Natural killer cell (primary cell): ENCODE results near the gene TMED6. TPM values are rescaled to one million over a fixed set of nuclear protein-coding genes. Genes with fewer than 3 reads are reported as not detected.

Experiments used
- ATAC-seq, 3 donors: fragments of 150-1000 bp in 2 of 3; fragments of 200-7000 bp in 1 of 3; cut with Tn5 transposase; 1 replicate in 1 of 3; 2 replicates in 2 of 3; pipeline ENCODE4 v1.10.0; 2021; ENCODE audit warnings: mild to moderate bottlenecking in 2 of 3, moderate library complexity in 2 of 3
- DNase-seq, 2 donors: peaks; one replicate each; pipeline versions ENCODE4 v3.0.0 to v3.0.0-alpha.2; 2013 to 2021; ENCODE audit warnings: mixed read lengths in 1 of 2
- H3K27ac ChIP-seq: one replicate; pipeline ENCODE4 v1.5.1; 2013; ENCODE audit warnings: mild to moderate bottlenecking, low read length
- H3K27me3 ChIP-seq: one replicate; pipeline ENCODE4 v1.6.1; 2013; ENCODE audit warnings: low read length; ENCODE audit not compliant: control insufficient read depth, insufficient read depth
- H3K36me3 ChIP-seq: one replicate; pipeline ENCODE4 v1.6.1; 2013; ENCODE audit warnings: low read length; ENCODE audit not compliant: control insufficient read depth, insufficient read depth
- H3K4me1 ChIP-seq: one replicate; pipeline ENCODE4 v1.6.1; 2013; ENCODE audit warnings: low read length; ENCODE audit not compliant: control insufficient read depth, insufficient read depth
- H3K4me3 ChIP-seq: one replicate; pipeline ENCODE4 v1.5.1; 2013; ENCODE audit warnings: low read length
- H3K9me3 ChIP-seq: one replicate; pipeline ENCODE4 v1.6.1; 2013; ENCODE audit warnings: low read length; ENCODE audit not compliant: control insufficient read depth, insufficient read depth
- H3K27ac Mint-ChIP-seq, 2 donors: one replicate each; pipeline ENCODE4 v1.8.0; 2022; ENCODE audit warnings: mild to moderate bottlenecking in 2 of 2, mixed read lengths in 2 of 2, moderate library complexity in 1 of 2
- H3K27me3 Mint-ChIP-seq, 2 donors: one replicate each; pipeline ENCODE4 v1.8.0; 2022; ENCODE audit warnings: low read depth in 2 of 2, mixed read lengths in 2 of 2
- H3K36me3 Mint-ChIP-seq: one replicate; pipeline ENCODE4 v1.8.0; 2022; ENCODE audit warnings: mixed read lengths
- H3K4me1 Mint-ChIP-seq, 2 donors: one replicate each; pipeline ENCODE4 v1.8.0; 2022; ENCODE audit warnings: mixed read lengths in 2 of 2
- H3K4me3 Mint-ChIP-seq: one replicate; pipeline ENCODE4 v1.8.0; 2022; ENCODE audit warnings: mild to moderate bottlenecking, moderate library complexity, mixed read lengths
- H3K9me3 Mint-ChIP-seq, 2 donors: one replicate each; pipeline ENCODE4 v1.8.0; 2022; ENCODE audit warnings: mixed read lengths in 2 of 2
- CTCF ChIP-seq: fragments of 200-600 bp; IDR thresholded peaks from one replicate; pipeline ENCODE4 v1.8.0; 2022; ENCODE audit warnings: antibody characterized with exemption
- WGBS: methylation state at CpG from one replicate; pipeline ENCODE4 v1.1.7; 2013; ENCODE audit warnings: missing lambda C conversion rate; ENCODE audit not compliant: insufficient coverage; 5-methylcytosine and 5-hydroxymethylcytosine counted together
- intact Hi-C: fragments of 100-400 bp; cut with micrococcal nuclease; formaldehyde crosslinking; loops from one replicate; pipeline ENCODE4 v1.14.2; 2022
- total RNA-seq, 4 donors: library from RNA; stranded (reverse); fragments of 120-200 nt in 1 of 4; gene quantifications; one replicate each; pipeline versions ENCODE4 v1.2.3 to v1.2.4, GENCODE V29; 2013 to 2022

TMED6 gene
- total RNA-seq, 3 donors from 2014 or later (not counting 1 experiment from before 2014, with no cell fraction given) = 1.4 to 1.8 (median 1.6) TPM

GRCh38 chr16:69371564-69371963 lies 20.0 kb upstream of the TMED6 start:
- Histone ChIP-seq H3K4me3 (no peak overlapping the region), H3K27ac (no peak overlapping the region), H3K4me1 (no peaks in the 10 kb centered on the region), H3K36me3 (peaks cover 41% of the 10 kb centered on the region), H3K9me3 (no peaks in the 10 kb centered on the region), H3K27me3 (no peaks in the 10 kb centered on the region)
- Mint-ChIP-seq H3K36me3 (peaks cover 10% of the 10 kb centered on the region), H3K27ac (peak overlapping the region in 1 of 2 donors; percentile 18), H3K9me3 (no peaks in the 10 kb centered on the region), H3K4me1 (peaks cover 0 to 6% of the 10 kb centered on the region in 2 donors), H3K4me3 (no peak overlapping the region), H3K27me3 (no peaks in the 10 kb centered on the region)
- WGBS = 70% methylated on average over 1 of the region's 2 CpGs
- ATAC-seq = no peak
- DNase-seq = no peak
- intact Hi-C loops = no loop called here
- TF ChIP-seq CTCF = no peak

- ATAC-seq (no peak), DNase-seq (no peak)
- Histone ChIP-seq H3K4me1 (no peaks in the 10 kb centered on the region), H3K27me3 (no peaks in the 10 kb centered on the region), H3K4me3 (no peak overlapping the region), H3K9me3 (no peaks in the 10 kb centered on the region), H3K36me3 (peaks cover 58% of the 10 kb centered on the region), H3K27ac (no peak overlapping the region)
- no peaks in the 10 kb centered on the region for H3K9me3 Mint-ChIP-seq
- H3K4me1 Mint-ChIP-seq = peaks cover 10 to 11% of the 10 kb centered on the region in 2 donors
- WGBS = 99% methylated on average over 3 of the region's 4 CpGs
- no peak overlapping the region for H3K27ac Mint-ChIP-seq
- intact Hi-C loops = no loop called here
- H3K36me3 Mint-ChIP-seq = peaks cover 17% of the 10 kb centered on the region
- no peak overlapping the region for H3K4me3 Mint-ChIP-seq
- no peaks in the 10 kb centered on the region for H3K27me3 Mint-ChIP-seq
- TF ChIP-seq CTCF = no peak
Measured at GRCh38 chr16:69368866-69369265, 17.3 kb upstream of the TMED6 start.

GRCh38 chr16:69367980-69368379 lies 16.4 kb upstream of the TMED6 start:
- no peak for ATAC-seq
- 84% methylated on average over 7 of the region's 7 CpGs for WGBS
- Histone ChIP-seq H3K9me3 (no peaks in the 10 kb centered on the region), H3K4me3 (no peak overlapping the region), H3K4me1 (no peaks in the 10 kb centered on the region), H3K36me3 (peaks cover 58% of the 10 kb centered on the region), H3K27me3 (no peaks in the 10 kb centered on the region), H3K27ac (no peak overlapping the region)
- no peak overlapping the region for H3K4me3 Mint-ChIP-seq
- H3K36me3 Mint-ChIP-seq = peaks cover 17% of the 10 kb centered on the region
- no peaks in the 10 kb centered on the region for H3K27me3 Mint-ChIP-seq
- intact Hi-C loops = no loop called here
- DNase-seq = no peak
- H3K27ac Mint-ChIP-seq = no peak overlapping the region
- H3K9me3 Mint-ChIP-seq = no peaks in the 10 kb centered on the region
- TF ChIP-seq CTCF = no peak
- H3K4me1 Mint-ChIP-seq = peaks cover 10 to 11% of the 10 kb centered on the region in 2 donors

- 93% methylated on average over 6 of the region's 7 CpGs for WGBS
- Mint-ChIP-seq H3K4me3 (no peak overlapping the region), H3K27ac (no peak overlapping the region), H3K27me3 (no peaks in the 10 kb centered on the region), H3K9me3 (no peaks in the 10 kb centered on the region), H3K36me3 (peaks cover 17% of the 10 kb centered on the region), H3K4me1 (peaks cover 16 to 21% of the 10 kb centered on the region in 2 donors)
- intact Hi-C loops = no loop called here
- ATAC-seq = no peak
- TF ChIP-seq CTCF = no peak
- no peaks in the 10 kb centered on the region for H3K27me3 ChIP-seq
- no peak for DNase-seq
- no peak overlapping the region for H3K27ac ChIP-seq
- H3K4me1 ChIP-seq = no peaks in the 10 kb centered on the region
- no peaks in the 10 kb centered on the region for H3K9me3 ChIP-seq
- H3K36me3 ChIP-seq = peaks cover 54% of the 10 kb centered on the region
- no peak overlapping the region for H3K4me3 ChIP-seq
Measured at GRCh38 chr16:69366431-69366830, 14.8 kb upstream of the TMED6 start.
